HCT116 (cell line): ENCODE results near the gene CALD1. TPM values are rescaled to one million over a fixed set of nuclear protein-coding genes. Genes with fewer than 3 reads are reported as not detected.

Experiments
- ATAC-seq: fragments of 200-7000 bp; cut with Tn5 transposase; 2 replicates; pipeline ENCODE4 v1.9.1; 2020; ENCODE audit warnings: mild to moderate bottlenecking, moderate library complexity
- BruUV-seq: library from RNA; stranded (reverse); fragments of 400-500 nt; replicated peaks from 2 replicates; lab custom pipeline; 2021; lab: Mats Ljungman, UMichigan
- CTCF ChIA-PET: fragments of 300-600 bp; sonication (Branson Sonifier 250); formaldehyde crosslinking; loops from one replicate; lab custom pipeline; 2021; ENCODE audit warnings: antibody characterized with exemption; lab: Charles Lee
- POLR2A ChIA-PET: fragments of 300-600, 350-600 bp; sonication (Branson Sonifier 250); formaldehyde crosslinking; loops from one replicate; lab custom pipeline; 2021; ENCODE audit warnings: antibody characterized with exemption; lab: Charles Lee
- RAD21 ChIA-PET, 2 experiments: fragments of 300-600 bp; sonication (Branson Sonifier 250); formaldehyde crosslinking; loops; one replicate each; lab custom pipeline; 2023; ENCODE audit warnings: low total read pairs in 2 of 2; ENCODE audit not compliant: uncharacterized antibody in 2 of 2, unreplicated experiment in 2 of 2, low non-redundant PET in 1 of 2; lab: Charles Lee
- DNase-seq: peaks from one replicate; pipeline ENCODE4 v3.0.0-alpha.2; 2010; ENCODE audit warnings: low read depth, low spot score
- H2AFZ ChIP-seq: fragments of 200-600 bp; shearing (Covaris generic), sonication (generic); 2 replicates; pipeline ENCODE4 v1.6.1; 2017; ENCODE audit warnings: low read depth, mixed run types, mixed read lengths, antibody characterized with exemption, low read length; ENCODE audit not compliant: poor library complexity, severe bottlenecking
- H3K27ac ChIP-seq: 2 replicates; pipeline ENCODE4 v1.5.1; 2012; ENCODE audit warnings: low read depth, low read length
- H3K27me3 ChIP-seq: fragments of 200-600 bp; sonication (generic); 2 replicates; pipeline ENCODE4 v1.6.1; 2016; ENCODE audit warnings: mixed run types, low read length, mixed read lengths; ENCODE audit not compliant: insufficient read depth
- H3K36me3 ChIP-seq, 2 experiments: fragments of 200-500 bp in 1 of 2; fragments of 200-600 bp in 1 of 2; sonication (Bioruptor generic) in 1 of 2; sonication (generic) in 1 of 2; 2 replicates each; pipeline versions ENCODE4 v1.5.1 to v1.6.1; 2014 to 2016; ENCODE audit warnings: low read length in 2 of 2, inconsistent platforms in 1 of 2, mixed read lengths in 1 of 2, mixed run types in 1 of 2; ENCODE audit not compliant: insufficient read depth in 2 of 2, control insufficient read depth in 1 of 2
- H3K4me1 ChIP-seq, 2 experiments: fragments of 200-600 bp in 1 of 2; sonication (generic) in 1 of 2; 2 replicates each; pipeline versions ENCODE4 v1.5.1 to v1.6.1; 2012 to 2017; ENCODE audit warnings: low read length in 2 of 2, inconsistent platforms in 1 of 2, mild to moderate bottlenecking in 1 of 2, mixed read lengths in 1 of 2, mixed run types in 1 of 2, moderate library complexity in 1 of 2; ENCODE audit not compliant: insufficient read depth in 2 of 2, control insufficient read depth in 1 of 2
- H3K4me2 ChIP-seq: fragments of 200-600 bp; sonication (generic); 2 replicates; pipeline ENCODE4 v1.6.1; 2017; ENCODE audit warnings: mixed run types, low read length, mixed read lengths
- H3K4me3 ChIP-seq, 2 experiments: fragments of 200-600 bp in 1 of 2; sonication (generic) in 1 of 2; replicated peaks in 1 of 2; 2 replicates each; pipeline ENCODE4 v1.5.1; 2011 to 2016; ENCODE audit warnings: low read length in 2 of 2, control low read depth in 1 of 2, low read depth in 1 of 2, mild to moderate bottlenecking in 1 of 2, mixed read lengths in 1 of 2, mixed run types in 1 of 2
- H3K79me2 ChIP-seq: fragments of 200-600 bp; sonication (generic); 2 replicates; pipeline ENCODE4 v1.6.1; 2017; ENCODE audit warnings: mild to moderate bottlenecking, mixed run types, low read length, moderate library complexity, mixed read lengths; ENCODE audit not compliant: insufficient read depth
- H3K9ac ChIP-seq: fragments of 200-600 bp; sonication (generic); 2 replicates; pipeline ENCODE4 v1.6.1; 2016; ENCODE audit warnings: low read length, mixed read lengths
- H3K9me2 ChIP-seq: fragments of 200-600 bp; sonication (generic), shearing (Covaris generic); 2 replicates; pipeline ENCODE4 v1.6.1; 2017; ENCODE audit warnings: mixed run types, mild to moderate bottlenecking, moderate library complexity; ENCODE audit not compliant: insufficient read depth
- H3K9me3 ChIP-seq, 2 experiments: fragments of 200-500 bp in 1 of 2; fragments of 200-600 bp in 1 of 2; sonication (Bioruptor generic) in 1 of 2; sonication (generic) in 1 of 2; 2 replicates each; pipeline ENCODE4 v1.6.1; 2014 to 2017; ENCODE audit warnings: low read length in 2 of 2, mixed read lengths in 2 of 2, inconsistent platforms in 1 of 2, low read depth in 1 of 2, mild to moderate bottlenecking in 1 of 2, mixed run types in 1 of 2, moderate library complexity in 1 of 2; ENCODE audit not compliant: control insufficient read depth in 1 of 2, insufficient read depth in 1 of 2
- H4K20me1 ChIP-seq: fragments of 200-600 bp; sonication (generic), shearing (Covaris generic); 2 replicates; pipeline ENCODE4 v1.6.1; 2017; ENCODE audit warnings: mixed run types, mild to moderate bottlenecking, moderate library complexity; ENCODE audit not compliant: insufficient read depth
- CEBPB ChIP-seq: IDR thresholded peaks from 2 replicates; pipeline ENCODE4 v1.6.1; 2012; ENCODE audit warnings: low read depth
- EZH2phosphoT487 ChIP-seq: fragments of 200-600 bp; IDR thresholded peaks from 2 replicates; pipeline ENCODE4 v1.6.1; 2018; ENCODE audit warnings: antibody characterized with exemption, borderline replicate concordance
- POLR2A ChIP-seq: IDR thresholded peaks from 2 replicates; pipeline ENCODE4 v1.7.0; 2011; ENCODE audit warnings: borderline replicate concordance; ENCODE audit not compliant: insufficient read depth, insufficient read length; ENCODE audit errors: extremely low read depth
- POLR2AphosphoS5 ChIP-seq: IDR thresholded peaks from 2 replicates; pipeline ENCODE4 v1.6.1; 2011; ENCODE audit warnings: mild to moderate bottlenecking, low read depth, low read length, moderate library complexity
- YY1 ChIP-seq: IDR thresholded peaks from 2 replicates; pipeline ENCODE4 v1.6.1; 2011; ENCODE audit warnings: low read length, low read depth, moderate library complexity, mild to moderate bottlenecking; ENCODE audit not compliant: insufficient replicate concordance; ENCODE audit errors: extremely low read depth
- ZNF274 ChIP-seq: fragments of 200-500 bp; sonication (Bioruptor generic); IDR thresholded peaks from 2 replicates; pipeline ENCODE4 v1.6.1; 2014; ENCODE audit warnings: mild to moderate bottlenecking, low read depth, low read length, inconsistent platforms
- intact Hi-C: fragments of 100-400 bp; cut with micrococcal nuclease; formaldehyde crosslinking; loops from 2 replicates; pipeline ENCODE4 v1.10.0; 2022
- total RNA-seq: library from RNA; stranded (reverse); gene quantifications from one replicate; pipeline ENCODE4 v1.2.1, GENCODE V29; 2021; ENCODE audit not compliant: unreplicated experiment
- TF ChIP-seq, protein P1 (sequence below): IDR thresholded peaks from 2 replicates; pipeline ENCODE4 v1.6.1; 2012; ENCODE audit warnings: low read depth
- TF ChIP-seq, protein P2 (sequence below): IDR thresholded peaks from 2 replicates; pipeline ENCODE4 v1.6.1; 2012
- TF ChIP-seq, protein P3 (sequence below), 3 experiments: fragments of 200-600 bp in 1 of 3; sonication (generic) in 1 of 3; IDR thresholded peaks in 2 of 3; conservative IDR thresholded peaks in 1 of 3; 2 replicates each; pipeline ENCODE4 v1.5.1; 2012 to 2017; ENCODE audit warnings: low read depth in 2 of 3, low read length in 2 of 3, antibody characterized with exemption in 1 of 3, borderline replicate concordance in 1 of 3, control low read depth in 1 of 3, mild to moderate bottlenecking in 1 of 3, mixed read lengths in 1 of 3, mixed run types in 1 of 3, moderate library complexity in 1 of 3; ENCODE audit not compliant: insufficient read depth in 1 of 3

CALD1 gene
- total RNA-seq, 1 experiment from 2014 or later: 66.8 TPM

DNA sequence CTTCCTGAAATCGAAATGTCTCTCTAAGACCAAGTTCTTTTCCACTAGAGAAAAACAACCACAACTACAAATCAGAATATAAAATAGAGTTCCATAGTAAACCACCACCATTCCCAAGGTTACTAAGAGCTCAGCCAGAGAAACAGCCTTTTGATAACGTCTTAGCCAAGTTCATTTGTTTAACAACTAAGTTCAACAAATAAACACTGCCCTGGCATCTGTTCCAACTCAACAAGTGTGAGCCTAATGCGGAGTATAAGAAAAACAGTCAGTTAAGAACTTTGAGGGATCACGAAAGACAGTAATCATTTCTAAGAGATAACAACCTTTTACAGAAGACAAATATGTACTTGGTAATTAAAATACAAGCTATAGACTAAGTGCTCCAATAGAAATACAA, 77.3 kb downstream of the CALD1 start:
- no peak overlapping the region for H3K4me2 ChIP-seq
- H3K9ac ChIP-seq: no peak overlapping the region
- H3K4me1 ChIP-seq: no peaks in the 10 kb centered on the region
- no peak for TF ChIP-seq POLR2A
- no peak for TF ChIP-seq EZH2phosphoT487
- no peak for TF ChIP-seq ZNF274
- no peak for TF ChIP-seq YY1
- no peak for TF ChIP-seq CEBPB
- TF ChIP-seq, protein P1, sequence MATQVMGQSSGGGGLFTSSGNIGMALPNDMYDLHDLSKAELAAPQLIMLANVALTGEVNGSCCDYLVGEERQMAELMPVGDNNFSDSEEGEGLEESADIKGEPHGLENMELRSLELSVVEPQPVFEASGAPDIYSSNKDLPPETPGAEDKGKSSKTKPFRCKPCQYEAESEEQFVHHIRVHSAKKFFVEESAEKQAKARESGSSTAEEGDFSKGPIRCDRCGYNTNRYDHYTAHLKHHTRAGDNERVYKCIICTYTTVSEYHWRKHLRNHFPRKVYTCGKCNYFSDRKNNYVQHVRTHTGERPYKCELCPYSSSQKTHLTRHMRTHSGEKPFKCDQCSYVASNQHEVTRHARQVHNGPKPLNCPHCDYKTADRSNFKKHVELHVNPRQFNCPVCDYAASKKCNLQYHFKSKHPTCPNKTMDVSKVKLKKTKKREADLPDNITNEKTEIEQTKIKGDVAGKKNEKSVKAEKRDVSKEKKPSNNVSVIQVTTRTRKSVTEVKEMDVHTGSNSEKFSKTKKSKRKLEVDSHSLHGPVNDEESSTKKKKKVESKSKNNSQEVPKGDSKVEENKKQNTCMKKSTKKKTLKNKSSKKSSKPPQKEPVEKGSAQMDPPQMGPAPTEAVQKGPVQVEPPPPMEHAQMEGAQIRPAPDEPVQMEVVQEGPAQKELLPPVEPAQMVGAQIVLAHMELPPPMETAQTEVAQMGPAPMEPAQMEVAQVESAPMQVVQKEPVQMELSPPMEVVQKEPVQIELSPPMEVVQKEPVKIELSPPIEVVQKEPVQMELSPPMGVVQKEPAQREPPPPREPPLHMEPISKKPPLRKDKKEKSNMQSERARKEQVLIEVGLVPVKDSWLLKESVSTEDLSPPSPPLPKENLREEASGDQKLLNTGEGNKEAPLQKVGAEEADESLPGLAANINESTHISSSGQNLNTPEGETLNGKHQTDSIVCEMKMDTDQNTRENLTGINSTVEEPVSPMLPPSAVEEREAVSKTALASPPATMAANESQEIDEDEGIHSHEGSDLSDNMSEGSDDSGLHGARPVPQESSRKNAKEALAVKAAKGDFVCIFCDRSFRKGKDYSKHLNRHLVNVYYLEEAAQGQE: no peak
- TF ChIP-seq, protein P2, sequence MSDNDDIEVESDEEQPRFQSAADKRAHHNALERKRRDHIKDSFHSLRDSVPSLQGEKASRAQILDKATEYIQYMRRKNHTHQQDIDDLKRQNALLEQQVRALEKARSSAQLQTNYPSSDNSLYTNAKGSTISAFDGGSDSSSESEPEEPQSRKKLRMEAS: no peak
- no peak for TF ChIP-seq POLR2AphosphoS5
- TF ChIP-seq, protein P3, sequence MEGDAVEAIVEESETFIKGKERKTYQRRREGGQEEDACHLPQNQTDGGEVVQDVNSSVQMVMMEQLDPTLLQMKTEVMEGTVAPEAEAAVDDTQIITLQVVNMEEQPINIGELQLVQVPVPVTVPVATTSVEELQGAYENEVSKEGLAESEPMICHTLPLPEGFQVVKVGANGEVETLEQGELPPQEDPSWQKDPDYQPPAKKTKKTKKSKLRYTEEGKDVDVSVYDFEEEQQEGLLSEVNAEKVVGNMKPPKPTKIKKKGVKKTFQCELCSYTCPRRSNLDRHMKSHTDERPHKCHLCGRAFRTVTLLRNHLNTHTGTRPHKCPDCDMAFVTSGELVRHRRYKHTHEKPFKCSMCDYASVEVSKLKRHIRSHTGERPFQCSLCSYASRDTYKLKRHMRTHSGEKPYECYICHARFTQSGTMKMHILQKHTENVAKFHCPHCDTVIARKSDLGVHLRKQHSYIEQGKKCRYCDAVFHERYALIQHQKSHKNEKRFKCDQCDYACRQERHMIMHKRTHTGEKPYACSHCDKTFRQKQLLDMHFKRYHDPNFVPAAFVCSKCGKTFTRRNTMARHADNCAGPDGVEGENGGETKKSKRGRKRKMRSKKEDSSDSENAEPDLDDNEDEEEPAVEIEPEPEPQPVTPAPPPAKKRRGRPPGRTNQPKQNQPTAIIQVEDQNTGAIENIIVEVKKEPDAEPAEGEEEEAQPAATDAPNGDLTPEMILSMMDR (IDR thresholded peaks at IDR 0.05 in 2 of 3, conservative IDR thresholded peaks at IDR 0.05 in 1 of 3; ENCODE audit: borderline replicate concordance in 1 of 3, insufficient read depth in 1 of 3, low read depth in 2 of 3, low read length in 2 of 3): no peak
- H3K36me3 ChIP-seq: no peaks in the 10 kb centered on the region
- intact Hi-C loops: no loop called here
- BruUV-seq: no TSS peak
- POLR2A ChIA-PET: no interaction called here
- RAD21 ChIA-PET: no interaction called here
- no peaks in the 10 kb centered on the region for H3K27me3 ChIP-seq
- H2AFZ ChIP-seq: no peak overlapping the region
- no peaks in the 10 kb centered on the region for H3K9me2 ChIP-seq
- no peaks in the 10 kb centered on the region for H3K79me2 ChIP-seq
- H3K4me3 ChIP-seq: no peak overlapping the region
- DNase-seq (no peak), ATAC-seq (no peak)
- CTCF ChIA-PET: no interaction called here
- H3K9me3 ChIP-seq: no peaks in the 10 kb centered on the region
- H3K27ac ChIP-seq: no peak overlapping the region
- H4K20me1 ChIP-seq: no peaks in the 10 kb centered on the region
